NCI-H128 (cell line): ENCODE measurements around the gene ANKS6.

ENCODE experiments used
- DNase-seq: peaks from one replicate; lab custom pipeline; 2025; ENCODE audit not compliant: unreplicated experiment; lab: John Stamatoyannopoulos, UW

Gene ANKS6

GRCh38 chr9:98796364-98797101, at the start of gene ANKS6:
ANKS6 (minus strand) TSS chr9:98796555; CDS start chr9:98796491, 64 bp downstream.
- DNase-seq, result no peak

- DNase-seq, result no peak
These were observed 49.7 kb upstream of the ANKS6 start for GRCh38 chr9:98846081-98846480.

- DNase-seq, result no peak
These were observed 46.2 kb upstream of the ANKS6 start for GRCh38 chr9:98842510-98842909.

- DNase-seq, result no peak
These were observed 43.4 kb upstream of the ANKS6 start for GRCh38 chr9:98839724-98840123.

GRCh38 chr9:98838868-98839565, 42.7 kb upstream of the ANKS6 start:
- DNase-seq, result no peak

DNA sequence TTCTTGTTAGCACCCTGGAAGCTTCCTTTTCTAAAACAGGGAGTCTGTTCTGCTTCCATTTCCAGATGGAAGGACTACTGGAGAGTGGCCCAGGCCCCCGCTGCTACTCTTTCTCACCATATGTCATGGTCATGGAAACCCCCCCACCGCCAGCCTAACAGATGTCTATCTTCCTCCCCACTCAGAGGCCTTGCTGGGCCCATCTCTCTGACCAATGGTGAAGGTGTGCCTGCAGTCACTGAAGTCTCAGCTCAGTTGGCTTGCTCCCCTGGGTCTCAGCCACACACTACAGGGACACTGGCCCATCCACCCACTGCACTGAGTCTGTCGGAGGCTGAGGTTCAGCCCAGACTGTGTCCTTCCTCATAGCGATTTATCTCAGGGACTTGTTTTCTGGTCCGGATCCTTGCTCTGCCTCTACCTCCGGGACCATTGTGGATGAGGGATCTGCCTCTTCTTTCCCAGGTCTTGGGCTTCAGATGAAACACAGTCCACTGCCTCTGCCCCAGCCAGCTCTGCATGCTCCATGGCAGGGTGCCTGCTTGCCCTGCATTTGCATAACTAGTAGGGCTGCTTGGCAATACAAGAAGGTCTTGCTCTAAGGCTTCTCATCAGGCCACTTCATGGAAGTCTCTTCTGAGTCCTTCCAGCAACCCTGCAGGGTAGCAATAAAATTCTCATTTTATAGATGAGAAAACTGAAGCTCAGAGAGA, 42.0 kb upstream of the ANKS6 start:
- no peak for DNase-seq

DNA sequence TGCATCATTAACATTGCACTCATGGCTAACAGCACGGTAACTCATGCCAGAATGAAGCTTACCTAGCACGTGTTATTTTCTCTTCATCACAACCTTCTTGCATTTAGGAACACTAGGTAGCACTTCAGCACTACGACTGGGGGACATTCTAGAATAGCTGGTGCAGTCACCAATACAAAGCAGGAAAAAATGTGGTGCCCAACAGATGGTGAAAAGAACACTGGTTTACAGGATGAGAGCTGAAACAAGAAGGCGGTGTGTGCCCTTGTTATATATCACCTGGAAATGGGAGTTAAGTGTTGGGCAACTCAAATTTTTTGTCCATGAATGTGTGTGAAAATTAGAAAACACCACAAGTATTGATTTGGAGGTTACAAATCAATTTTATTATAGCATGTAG, 41.2 kb upstream of the ANKS6 start:
- DNase-seq, result no peak

GRCh38 chr9:98836206-98836605, 39.9 kb upstream of the ANKS6 start:
- no peak for DNase-seq

DNA sequence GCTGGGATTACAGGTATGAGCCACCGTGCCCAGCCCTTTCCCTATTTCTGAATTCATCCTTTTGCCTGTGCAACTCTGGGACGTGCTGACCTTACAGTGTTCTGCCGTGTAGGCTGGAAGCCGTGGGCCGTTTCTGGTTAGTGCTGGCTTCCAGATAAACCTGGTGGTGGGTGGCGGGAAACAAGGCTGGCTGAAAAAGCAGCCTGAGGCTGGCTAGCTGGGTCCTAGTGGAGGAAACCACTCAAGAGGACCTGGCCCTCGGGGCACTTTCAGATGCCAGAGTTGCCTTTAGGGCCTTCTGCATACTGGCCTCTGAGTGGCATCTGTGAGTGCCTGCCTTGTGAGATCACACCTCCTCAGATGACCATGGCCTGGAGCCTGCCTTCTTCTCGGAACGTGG, 38.0 kb upstream of the ANKS6 start:
- no peak for DNase-seq

- DNase-seq, result no peak
These were observed 37.0 kb upstream of the ANKS6 start for GRCh38 chr9:98833090-98833956.

- no peak for DNase-seq
These were observed 36.4 kb upstream of the ANKS6 start for GRCh38 chr9:98832768-98833089.

DNA sequence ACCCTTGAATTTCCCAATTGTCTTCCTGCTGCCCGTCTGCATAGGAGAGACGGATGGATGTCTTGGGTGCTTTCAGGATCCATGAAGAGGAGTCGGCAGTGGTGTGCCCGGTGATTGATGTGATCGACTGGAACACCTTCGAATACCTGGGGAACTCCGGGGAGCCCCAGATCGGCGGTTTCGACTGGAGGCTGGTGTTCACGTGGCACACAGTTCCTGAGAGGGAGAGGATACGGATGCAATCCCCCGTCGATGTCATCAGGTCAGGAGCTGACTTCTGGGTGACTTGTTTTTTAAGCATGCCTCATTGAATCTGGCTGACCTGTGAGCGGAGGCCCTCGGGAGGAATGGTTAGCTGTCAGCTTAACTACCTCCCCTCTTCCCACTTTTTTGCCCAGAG, 35.3 kb upstream of the ANKS6 start:
- no peak for DNase-seq

- DNase-seq, result no peak
These were observed 34.2 kb upstream of the ANKS6 start for GRCh38 chr9:98830554-98830953.

GRCh38 chr9:98829766-98830165, 33.4 kb upstream of the ANKS6 start:
- DNase-seq, result no peak

DNA sequence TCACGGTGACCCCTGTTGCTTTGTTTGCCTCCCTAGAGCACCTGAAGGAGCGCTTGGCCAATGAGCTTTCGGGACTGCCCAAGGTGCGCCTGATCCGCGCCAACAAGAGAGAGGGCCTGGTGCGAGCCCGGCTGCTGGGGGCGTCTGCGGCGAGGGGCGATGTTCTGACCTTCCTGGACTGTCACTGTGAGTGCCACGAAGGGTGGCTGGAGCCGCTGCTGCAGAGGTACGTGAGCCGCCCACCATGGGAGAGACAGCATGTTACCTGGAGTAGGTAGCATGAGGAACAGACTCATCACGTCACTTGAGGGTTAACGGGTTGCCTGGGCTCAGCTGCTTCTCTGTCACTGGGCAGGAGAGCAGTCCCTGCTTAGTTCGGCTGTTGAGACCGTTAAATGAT, 30.4 kb upstream of the ANKS6 start:
- no peak for DNase-seq

- DNase-seq, result no peak
These were observed 29.1 kb upstream of the ANKS6 start for GRCh38 chr9:98825414-98825813.

GRCh38 chr9:98823666-98824334, 27.4 kb upstream of the ANKS6 start:
- DNase-seq, result no peak

DNA sequence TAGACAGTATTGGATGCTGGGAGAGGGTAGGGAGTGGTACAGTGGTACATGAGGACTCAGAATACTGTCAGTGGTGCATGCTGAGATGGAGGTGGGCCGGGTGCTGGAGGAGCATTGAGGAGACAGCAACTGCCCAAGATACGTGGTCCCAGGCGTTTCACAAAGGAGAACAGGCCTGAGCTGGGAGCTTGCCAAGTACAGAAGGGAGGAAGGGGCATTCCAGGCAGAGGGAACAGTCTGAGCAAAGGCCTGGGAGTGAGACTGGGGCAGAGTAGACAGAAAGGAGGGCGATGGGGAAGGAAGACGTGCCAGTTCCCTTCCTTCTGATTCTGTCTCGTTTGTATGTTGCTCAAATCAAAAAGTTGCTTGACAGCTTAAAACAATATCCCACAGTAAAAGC, 26.3 kb upstream of the ANKS6 start:
- DNase-seq, result no peak

DNA sequence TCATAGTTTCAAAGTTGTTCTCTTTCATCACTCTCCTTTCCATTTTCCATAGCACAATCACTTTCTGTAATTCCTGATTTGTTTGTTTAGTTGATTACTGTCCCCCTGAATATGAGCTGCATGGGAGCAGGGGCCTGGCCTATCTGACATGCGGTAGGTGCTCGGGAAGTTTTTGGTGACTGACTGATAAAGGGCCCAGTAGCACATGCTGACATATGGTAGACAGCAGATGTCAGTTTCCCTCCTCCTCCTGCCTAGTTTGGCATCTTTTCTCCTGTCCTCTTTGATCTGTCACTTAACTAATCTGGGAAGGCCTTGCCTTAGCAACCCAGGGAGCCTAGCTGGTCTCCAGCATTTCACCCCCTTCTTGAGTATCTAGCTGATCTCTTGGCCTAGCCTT, 25.5 kb upstream of the ANKS6 start:
- DNase-seq, result no peak

DNA sequence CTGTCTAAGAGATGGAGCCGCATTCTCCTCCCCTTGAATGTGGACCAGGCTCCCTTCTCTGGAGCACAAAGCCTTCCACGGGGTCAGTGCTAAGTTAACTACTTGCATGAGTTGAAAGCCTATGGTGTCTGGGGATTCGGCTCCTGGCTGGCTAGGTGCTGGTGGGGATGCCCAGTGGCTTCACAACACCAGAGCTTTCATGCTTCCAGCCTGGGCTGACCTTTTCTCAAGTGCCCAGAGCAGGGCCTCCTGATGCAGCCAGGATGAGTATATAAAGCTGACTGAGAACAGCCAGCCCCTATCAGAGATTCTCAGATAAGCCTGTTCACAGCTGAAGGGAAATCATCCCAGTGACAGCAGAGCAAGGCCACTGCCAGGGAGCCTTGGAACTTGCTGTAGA, 22.9 kb upstream of the ANKS6 start:
- DNase-seq, result no peak

GRCh38 chr9:98818764-98819163, 22.4 kb upstream of the ANKS6 start:
- no peak for DNase-seq
